H1 (cell line): Measurements from ENCODE around the gene FAM240A. TPM values are rescaled to one million over a fixed set of nuclear protein-coding genes. Genes with fewer than 3 reads are reported as not detected.

Experiments used
- BACH1 ChIP-seq: IDR thresholded peaks from 2 replicates; pipeline ENCODE4 v1.6.1; 2012; ENCODE audit warnings: low read length, improper control_type of control experiment
- CHD7 ChIP-seq: fragments of 300-600 bp; sonication (generic); IDR thresholded peaks from 2 replicates; pipeline ENCODE4 v1.7.1; 2012; ENCODE audit warnings: low read length, moderate library complexity, mild to moderate bottlenecking, inconsistent platforms; ENCODE audit not compliant: insufficient replicate concordance
- CREB1 ChIP-seq: IDR thresholded peaks from 2 replicates; pipeline ENCODE4 v1.6.1; 2012; ENCODE audit warnings: inconsistent platforms
- EGR1 ChIP-seq: IDR thresholded peaks from 2 replicates; pipeline ENCODE4 v1.6.1; 2011; ENCODE audit warnings: low read depth, low read length, borderline replicate concordance
- GTF2F1 ChIP-seq: IDR thresholded peaks from 2 replicates; pipeline ENCODE4 v1.6.1; 2012; ENCODE audit warnings: low read depth, low read length, improper control_type of control experiment, borderline replicate concordance
- JUND ChIP-seq: IDR thresholded peaks from 2 replicates; pipeline ENCODE4 v1.6.1; 2011; ENCODE audit warnings: mild to moderate bottlenecking, improper control_type of control experiment, low read length
- KDM4A ChIP-seq: IDR thresholded peaks from one replicate; pipeline ENCODE4 v1.7.1; 2012; ENCODE audit warnings: low read depth, mild to moderate bottlenecking, moderate library complexity, low read length, inconsistent platforms; ENCODE audit not compliant: severe bottlenecking
- POLR2AphosphoS5 ChIP-seq: IDR thresholded peaks from 2 replicates; pipeline ENCODE4 v1.6.1; 2011; ENCODE audit warnings: low read depth, low read length
- RNF2 ChIP-seq: fragments of 200-900, 300-1000 bp; sonication (generic); IDR thresholded peaks from 2 replicates; pipeline ENCODE4 v1.7.1; 2016; ENCODE audit warnings: borderline replicate concordance, low read depth, mild to moderate bottlenecking, antibody characterized with exemption, low read length; ENCODE audit not compliant: poor library complexity, severe bottlenecking; ENCODE audit errors: missing control alignments
- RXRA ChIP-seq: IDR thresholded peaks from 2 replicates; pipeline ENCODE4 v1.6.1; 2011; ENCODE audit warnings: low read depth, mild to moderate bottlenecking, low read length, moderate library complexity; ENCODE audit not compliant: insufficient read depth
- SIRT6 ChIP-seq: IDR thresholded peaks from one replicate; pipeline ENCODE4 v1.7.1; 2012; ENCODE audit warnings: low read length, inconsistent platforms
- SP1 ChIP-seq: IDR thresholded peaks from 2 replicates; pipeline ENCODE4 v1.6.1; 2011; ENCODE audit warnings: low read depth, low read length
- SRF ChIP-seq: IDR thresholded peaks from 2 replicates; pipeline ENCODE4 v1.6.1; 2011; ENCODE audit warnings: mild to moderate bottlenecking, low read depth, low read length, moderate library complexity
- polyA plus RNA-seq, 7 experiments: library from polyadenylated mRNA; depleted of rRNA in 3 of 7; stranded (reverse) in 5 of 7; unstranded in 2 of 7; fragments of >200 nt in 5 of 7; fragments of 200-250 nt in 2 of 7; gene quantifications; 1 replicate in 5 of 7; 2 replicates in 1 of 7; 4 replicates in 1 of 7; pipeline versions ENCODE4 v1.2.1 to v1.2.3, GENCODE V29; 2011 to 2013; ENCODE audit warnings: missing spikeins in 2 of 7, mixed read lengths in 2 of 7
- total RNA-seq: library from RNA; stranded (reverse); fragmentation: NEBNext Ultra II Directional; extraction: Animal tissue kit (Norgen Biotek cat#: 25700); gene quantifications from 2 replicates; pipeline ENCODE4 v1.2.1, GENCODE V29; 2021

The FAM240A gene
- total and polyA plus RNA-seq, 2 of the 8 experiments (the other 6 are each of a cell fraction or from before 2014, with no cell fraction given): 0.08 TPM; not detected in 1

- TF ChIP-seq CHD7: no peak
- peak; percentile 39 for TF ChIP-seq RNF2
- no peak for TF ChIP-seq JUND
- TF ChIP-seq SP1: no peak
- TF ChIP-seq SRF: no peak
- TF ChIP-seq KDM4A: no peak
- no peak for TF ChIP-seq RXRA
- 0 out of 2 replicates have a peak, but pooled peaks have one; percentile 15 for TF ChIP-seq POLR2AphosphoS5
- TF ChIP-seq BACH1: no peak
- no peak for TF ChIP-seq GTF2F1
- no peak for TF ChIP-seq CREB1
- no peak for TF ChIP-seq SIRT6
- TF ChIP-seq EGR1: no peak
Measured at GRCh38 chr3:46565607-46566039, 46.7 kb upstream of the FAM240A start (continued).
